ENCODE measurements around the gene ZMAT5. TPM values are rescaled to one million over a fixed set of nuclear protein-coding genes. Genes with fewer than 3 reads are reported as not detected.

Gene ZMAT5
- polyA plus RNA-seq, 1 experiment = 16.4 TPM

DNA sequence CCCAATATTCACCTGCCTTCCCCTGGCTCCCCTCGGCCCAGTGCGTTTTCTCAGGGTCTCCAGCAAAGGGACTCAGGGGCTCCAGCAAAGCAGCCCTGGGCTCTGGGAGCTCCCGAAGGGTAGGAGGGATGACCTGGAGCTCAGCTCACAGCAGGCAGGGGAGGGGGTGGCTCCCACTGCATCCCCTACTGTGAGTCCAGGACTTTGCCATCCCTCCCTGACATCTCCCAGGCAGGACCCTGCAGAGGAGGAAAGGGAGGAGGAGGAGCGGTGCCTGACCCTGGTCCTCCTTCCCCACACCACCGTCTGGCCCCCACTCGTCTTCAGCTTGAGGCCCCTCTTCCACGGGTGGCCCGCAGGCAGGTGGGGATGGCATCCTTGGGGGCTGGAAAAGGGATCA lies 42.0 kb downstream of the ZMAT5 start:
- Histone ChIP-seq H3K27ac (ENCODE audit: low read depth, low read length) (no peak overlapping the region), H3K9me3 (ENCODE audit: control insufficient read depth, insufficient read depth, low read length) (no peaks in the 10 kb centered on the region; the same call in 1 of the 2 replicates), H3K4me3 (ENCODE audit: low read depth, low read length) (no peak overlapping the region), H3K27me3 (ENCODE audit: control insufficient read depth, insufficient read depth, low read length) (peaks cover 24% of the 10 kb centered on the region)
- no peak for DNase-seq (ENCODE audit: low read depth, low spot score)
- POLR2A ChIA-PET = no interaction called here
- CTCF ChIA-PET = no interaction called here
- TF ChIP-seq, protein P1, sequence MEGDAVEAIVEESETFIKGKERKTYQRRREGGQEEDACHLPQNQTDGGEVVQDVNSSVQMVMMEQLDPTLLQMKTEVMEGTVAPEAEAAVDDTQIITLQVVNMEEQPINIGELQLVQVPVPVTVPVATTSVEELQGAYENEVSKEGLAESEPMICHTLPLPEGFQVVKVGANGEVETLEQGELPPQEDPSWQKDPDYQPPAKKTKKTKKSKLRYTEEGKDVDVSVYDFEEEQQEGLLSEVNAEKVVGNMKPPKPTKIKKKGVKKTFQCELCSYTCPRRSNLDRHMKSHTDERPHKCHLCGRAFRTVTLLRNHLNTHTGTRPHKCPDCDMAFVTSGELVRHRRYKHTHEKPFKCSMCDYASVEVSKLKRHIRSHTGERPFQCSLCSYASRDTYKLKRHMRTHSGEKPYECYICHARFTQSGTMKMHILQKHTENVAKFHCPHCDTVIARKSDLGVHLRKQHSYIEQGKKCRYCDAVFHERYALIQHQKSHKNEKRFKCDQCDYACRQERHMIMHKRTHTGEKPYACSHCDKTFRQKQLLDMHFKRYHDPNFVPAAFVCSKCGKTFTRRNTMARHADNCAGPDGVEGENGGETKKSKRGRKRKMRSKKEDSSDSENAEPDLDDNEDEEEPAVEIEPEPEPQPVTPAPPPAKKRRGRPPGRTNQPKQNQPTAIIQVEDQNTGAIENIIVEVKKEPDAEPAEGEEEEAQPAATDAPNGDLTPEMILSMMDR (IDR thresholded peaks at IDR 0.05; ENCODE audit: low read depth, low read length) = no peak

GRCh38 chr22:29723766-29724165 lies 43.0 kb downstream of the ZMAT5 start:
- H3K27me3 ChIP-seq (ENCODE audit: control insufficient read depth, insufficient read depth, low read length) = peaks cover 33% of the 10 kb centered on the region
- TF ChIP-seq, protein P1 (IDR thresholded peaks at IDR 0.05; ENCODE audit: low read depth, low read length) = no peak
- POLR2A ChIA-PET = no interaction called here
- DNase-seq (ENCODE audit: low read depth, low spot score) = no peak
- no peak overlapping the region for H3K27ac ChIP-seq (ENCODE audit: low read depth, low read length)
- no peak overlapping the region for H3K4me3 ChIP-seq (ENCODE audit: low read depth, low read length)
- no peaks in the 10 kb centered on the region; the same call in 1 of the 2 replicates for H3K9me3 ChIP-seq (ENCODE audit: control insufficient read depth, insufficient read depth, low read length)
- CTCF ChIA-PET = no interaction called here

DNA sequence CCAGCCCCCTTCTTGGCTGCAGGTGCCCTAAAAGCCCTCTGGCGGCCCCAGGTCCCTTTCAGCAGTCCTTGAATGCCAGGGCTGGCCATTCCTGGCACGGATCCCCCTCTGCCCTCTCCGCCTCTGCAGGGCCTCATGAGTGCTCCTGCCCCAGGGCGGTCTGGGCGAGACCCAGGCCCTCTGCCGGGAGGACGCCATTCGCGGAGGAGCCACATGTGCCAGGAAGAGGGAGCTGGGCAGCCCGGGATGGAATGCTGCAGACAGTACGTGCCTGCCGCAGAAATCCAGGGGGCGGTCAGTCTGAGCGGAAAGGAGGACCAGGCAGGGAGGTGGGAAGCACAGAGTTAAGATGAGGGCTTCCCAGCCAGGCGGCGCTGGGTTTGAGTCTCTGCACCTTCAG lies 44.2 kb downstream of the ZMAT5 start:
- CTCF ChIA-PET = interaction anchor here (1.8 kb wide), 1 partner anchor 366 kb away, joined by 5 read pairs; no protein-coding TSS in a partner anchor
- H3K27ac ChIP-seq (ENCODE audit: low read depth, low read length) = no peak overlapping the region
- no peak overlapping the region for H3K4me3 ChIP-seq (ENCODE audit: low read depth, low read length)
- no peaks in the 10 kb centered on the region; the same call in 1 of the 2 replicates for H3K9me3 ChIP-seq (ENCODE audit: control insufficient read depth, insufficient read depth, low read length)
- POLR2A ChIA-PET = no interaction called here
- peaks cover 41% of the 10 kb centered on the region for H3K27me3 ChIP-seq (ENCODE audit: control insufficient read depth, insufficient read depth, low read length)
- no peak for DNase-seq (ENCODE audit: low read depth, low spot score)
- TF ChIP-seq, protein P1 (IDR thresholded peaks at IDR 0.05; ENCODE audit: low read depth, low read length) = no peak

DNA sequence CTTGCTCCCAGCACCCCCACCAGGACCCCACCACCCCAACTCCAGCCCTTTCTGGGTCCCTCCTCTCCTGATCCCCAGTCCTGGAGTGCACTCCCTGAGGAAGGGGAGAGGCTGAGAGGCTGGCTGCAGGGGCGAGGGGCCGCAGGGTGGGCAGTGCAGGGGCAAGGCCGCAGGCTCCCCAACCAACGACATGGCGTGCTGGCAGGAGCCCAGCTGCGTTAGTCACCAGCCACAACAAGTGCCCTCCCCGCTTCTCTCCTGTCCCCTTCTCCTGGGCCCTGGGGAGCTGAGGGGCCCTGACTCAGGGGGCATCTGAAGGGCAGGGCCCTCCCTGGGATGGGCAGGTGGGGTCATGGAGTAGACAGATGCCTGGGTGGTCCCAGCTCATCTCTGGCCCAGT lies 44.7 kb downstream of the ZMAT5 start:
- DNase-seq (ENCODE audit: low read depth, low spot score) = no peak
- no peaks in the 10 kb centered on the region; the same call in 1 of the 2 replicates for H3K9me3 ChIP-seq (ENCODE audit: control insufficient read depth, insufficient read depth, low read length)
- ChIA-PET CTCF (interaction anchor here (1.8 kb wide), 1 partner anchor 367 kb away, joined by 5 read pairs; no protein-coding TSS in a partner anchor), POLR2A (no interaction called here)
- TF ChIP-seq, protein P1 (IDR thresholded peaks at IDR 0.05; ENCODE audit: low read depth, low read length) = no peak
- H3K27me3 ChIP-seq (ENCODE audit: control insufficient read depth, insufficient read depth, low read length) = peaks cover 45% of the 10 kb centered on the region
- H3K4me3 ChIP-seq (ENCODE audit: low read depth, low read length) = no peak overlapping the region
- H3K27ac ChIP-seq (ENCODE audit: low read depth, low read length) = no peak overlapping the region

DNA sequence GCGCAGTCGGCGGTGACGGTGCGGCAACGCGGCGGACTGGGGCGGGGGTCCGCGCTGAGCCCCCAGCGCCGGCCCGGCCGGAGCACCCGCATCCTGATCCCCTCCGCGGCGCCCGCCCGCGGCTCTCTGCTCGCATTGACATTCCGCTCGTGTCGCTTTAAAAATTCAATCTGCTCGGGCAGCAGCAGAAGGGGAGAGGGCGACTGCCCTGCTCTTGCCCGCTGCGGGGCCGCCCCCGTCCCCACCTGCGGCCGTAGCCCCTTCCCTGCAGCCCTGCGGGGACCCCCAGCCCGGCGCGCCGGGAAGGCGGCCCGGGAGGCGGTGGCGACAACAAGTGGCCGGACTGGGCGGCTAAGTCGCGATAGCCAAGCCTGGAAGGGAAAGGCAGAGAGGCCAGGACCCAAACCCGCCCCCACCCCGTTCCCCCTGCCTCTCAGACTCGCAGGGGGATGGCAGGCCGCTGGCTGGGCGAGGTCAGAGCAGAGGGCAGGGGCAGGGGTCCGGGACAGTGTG lies 45.9 kb downstream of the ZMAT5 start:
- no peak overlapping the region for H3K27ac ChIP-seq (ENCODE audit: low read depth, low read length)
- DNase-seq (ENCODE audit: low read depth, low spot score) = no peak
- no peaks in the 10 kb centered on the region; the same call in 1 of the 2 replicates for H3K9me3 ChIP-seq (ENCODE audit: control insufficient read depth, insufficient read depth, low read length)
- no peak overlapping the region for H3K4me3 ChIP-seq (ENCODE audit: low read depth, low read length)
- ChIA-PET POLR2A (no interaction called here), CTCF (no interaction called here)
- peaks cover 45% of the 10 kb centered on the region for H3K27me3 ChIP-seq (ENCODE audit: control insufficient read depth, insufficient read depth, low read length)
- TF ChIP-seq, protein P1 (IDR thresholded peaks at IDR 0.05; ENCODE audit: low read depth, low read length) = no peak
